Neuronal stem cell (in vitro differentiated cells): ENCODE data around the gene COPB1.

Source experiments
- DNase-seq: peaks from one replicate; pipeline ENCODE4 v3.0.0-alpha.2; 2013; ENCODE audit warnings: low spot score
- H2AFZ ChIP-seq: one replicate; pipeline ENCODE4 v1.6.1; 2013; ENCODE audit warnings: mild to moderate bottlenecking, low read length, inconsistent platforms
- H2AK5ac ChIP-seq: 2 replicates; pipeline ENCODE4 v1.6.1; 2013; ENCODE audit warnings: low read depth, mild to moderate bottlenecking, inconsistent platforms, low read length, moderate library complexity, mixed read lengths
- H2BK120ac ChIP-seq: 2 replicates; pipeline ENCODE4 v1.6.1; 2013; ENCODE audit warnings: low read depth, mild to moderate bottlenecking, inconsistent platforms, low read length, moderate library complexity, mixed read lengths
- H2BK12ac ChIP-seq: one replicate; pipeline ENCODE4 v1.6.1; 2013; ENCODE audit warnings: low read length, inconsistent platforms
- H2BK15ac ChIP-seq: 2 replicates; pipeline ENCODE4 v1.6.1; 2013; ENCODE audit warnings: mild to moderate bottlenecking, low read length, inconsistent platforms, mixed read lengths
- H2BK5ac ChIP-seq: one replicate; pipeline ENCODE4 v1.6.1; 2013; ENCODE audit warnings: inconsistent platforms, mild to moderate bottlenecking, low read length, moderate library complexity
- H3K14ac ChIP-seq: one replicate; pipeline ENCODE4 v1.6.1; 2013; ENCODE audit warnings: low read length, inconsistent platforms
- H3K18ac ChIP-seq: 2 replicates; pipeline ENCODE4 v1.6.1; 2013; ENCODE audit warnings: low read length, inconsistent platforms
- H3K23ac ChIP-seq: 2 replicates; pipeline ENCODE4 v1.6.1; 2013; ENCODE audit warnings: low read depth, mild to moderate bottlenecking, mixed read lengths, low read length, inconsistent platforms; ENCODE audit not compliant: poor library complexity
- H3K27ac ChIP-seq: replicated peaks from 3 replicates; pipeline ENCODE4 v1.5.1; 2013; ENCODE audit warnings: low read length, inconsistent platforms
- H3K27me3 ChIP-seq, 3 experiments: 2 replicates each; pipeline ENCODE4 v1.6.1; 2013; ENCODE audit warnings: low read length in 3 of 3, mild to moderate bottlenecking in 2 of 3, inconsistent platforms in 1 of 3, low read depth in 1 of 3, mixed read lengths in 1 of 3, moderate library complexity in 1 of 3; ENCODE audit not compliant: control insufficient read depth in 3 of 3, insufficient read depth in 3 of 3
- H3K36me3 ChIP-seq, 2 donors: replicated peaks in 1 of 2; 2 replicates each; pipeline ENCODE4 v1.6.1; 2013; ENCODE audit warnings: low read length in 2 of 2; ENCODE audit not compliant: control insufficient read depth in 2 of 2, insufficient read depth in 2 of 2
- H3K4ac ChIP-seq: 2 replicates; pipeline ENCODE4 v1.6.1; 2013; ENCODE audit warnings: inconsistent platforms, mild to moderate bottlenecking, low read length, moderate library complexity
- H3K4me1 ChIP-seq, 2 donors: 1 replicate in 1 of 2; 2 replicates in 1 of 2; pipeline ENCODE4 v1.6.1; 2013; ENCODE audit warnings: low read length in 2 of 2, low read depth in 1 of 2; ENCODE audit not compliant: control insufficient read depth in 2 of 2, insufficient read depth in 1 of 2
- H3K4me2 ChIP-seq: one replicate; pipeline ENCODE4 v1.6.1; 2013; ENCODE audit warnings: mild to moderate bottlenecking, low read length, inconsistent platforms; ENCODE audit not compliant: insufficient read depth, poor library complexity, severe bottlenecking
- H3K4me3 ChIP-seq, 2 donors: 2 replicates each; pipeline ENCODE4 v1.5.1; 2013; ENCODE audit warnings: low read length in 2 of 2, mild to moderate bottlenecking in 2 of 2, inconsistent platforms in 1 of 2, moderate library complexity in 1 of 2
- H3K79me1 ChIP-seq: one replicate; pipeline ENCODE4 v1.6.1; 2013; ENCODE audit warnings: low read depth, mild to moderate bottlenecking, inconsistent platforms, low read length, moderate library complexity
- H3K9ac ChIP-seq: one replicate; pipeline ENCODE4 v1.6.1; 2013; ENCODE audit warnings: mild to moderate bottlenecking, low read depth, low read length, inconsistent platforms; ENCODE audit not compliant: poor library complexity
- H3K9me3 ChIP-seq, 2 donors: replicated peaks in 1 of 2; 2 replicates each; pipeline versions ENCODE3 to v1.6.1; 2013; ENCODE audit warnings: low read length in 2 of 2, mild to moderate bottlenecking in 2 of 2, inconsistent platforms in 1 of 2, low read depth in 1 of 2, mixed read lengths in 1 of 2, moderate library complexity in 1 of 2; ENCODE audit not compliant: control insufficient read depth in 2 of 2, insufficient read depth in 1 of 2
- H4K8ac ChIP-seq: one replicate; pipeline ENCODE4 v1.6.1; 2013; ENCODE audit warnings: low read depth, mild to moderate bottlenecking, inconsistent platforms, low read length, moderate library complexity
- H4K91ac ChIP-seq: one replicate; pipeline ENCODE4 v1.6.1; 2013; ENCODE audit warnings: low read length, low read depth, mild to moderate bottlenecking, inconsistent platforms; ENCODE audit not compliant: poor library complexity
- WGBS, 2 donors: extraction: QIAGEN DNeasy Blood & Tissue Kit; methylation state at CpG; one replicate each; pipeline ENCODE4 v1.1.7; 2013; ENCODE audit warnings: missing lambda C conversion rate in 2 of 2, mixed read lengths in 1 of 2; ENCODE audit not compliant: insufficient read length in 2 of 2, insufficient replicate concordance in 1 of 2; ENCODE audit errors: extremely low coverage in 2 of 2; 5-methylcytosine and 5-hydroxymethylcytosine counted together

COPB1 gene

GRCh38 chr11:14413307-14414069 is 86.1 kb downstream of the COPB1 start:
- no CpG with 5 or more reads among the region's 4 CpGs for WGBS, 2 donors

GRCh38 chr11:14411818-14412217 is 87.8 kb downstream of the COPB1 start:
- H2AK5ac ChIP-seq, result no peak overlapping the region
- H3K27ac ChIP-seq, result no peak overlapping the region
- H2AFZ ChIP-seq, result peak overlapping the region; percentile 5
- no peak for DNase-seq
- H3K14ac ChIP-seq, result no peak overlapping the region
- H3K18ac ChIP-seq, result no peak overlapping the region
- peaks cover 0 to 7% (median 0%) of the 10 kb centered on the region in 3 experiments for H3K27me3 ChIP-seq
- no peak overlapping the region for H2BK12ac ChIP-seq
- H3K4me3 ChIP-seq, result no peak overlapping the region
- H4K8ac ChIP-seq, result no peak overlapping the region
- no peaks in the 10 kb centered on the region for H3K36me3 ChIP-seq
- no peak overlapping the region for H2BK15ac ChIP-seq
- peaks cover 1 to 10% of the 10 kb centered on the region in 2 donors for H3K4me1 ChIP-seq
- H4K91ac ChIP-seq, result no peak overlapping the region
- no peaks in the 10 kb centered on the region for H3K9me3 ChIP-seq
- no peak overlapping the region for H3K23ac ChIP-seq
- no peak overlapping the region for H3K4me2 ChIP-seq
- H3K79me1 ChIP-seq, result no peaks in the 10 kb centered on the region
- no peak overlapping the region for H3K9ac ChIP-seq
- H3K4ac ChIP-seq, result no peak overlapping the region
- H2BK120ac ChIP-seq, result no peak overlapping the region
- no peak overlapping the region for H2BK5ac ChIP-seq

More at GRCh38 chr11:14413307-14414069, 86.1 kb downstream of the COPB1 start:
- Histone ChIP-seq H2BK15ac (no peak overlapping the region), H3K23ac (no peak overlapping the region), H3K4me2 (no peak overlapping the region), H3K4me3 (no peak overlapping the region), H3K14ac (no peak overlapping the region), H3K4ac (no peak overlapping the region), H3K27me3 (peaks cover 0 to 3% (median 0%) of the 10 kb centered on the region in 3 experiments), H2AFZ (no peak overlapping the region), H3K9me3 (no peaks in the 10 kb centered on the region), H2BK5ac (no peak overlapping the region), H2BK12ac (no peak overlapping the region), H4K91ac (no peak overlapping the region), H3K4me1 (peaks cover 13 to 16% of the 10 kb centered on the region in 2 donors), H3K79me1 (no peaks in the 10 kb centered on the region), H2AK5ac (no peak overlapping the region), H3K18ac (no peak overlapping the region), H3K27ac (peak overlapping the region; percentile 2), H3K9ac (no peak overlapping the region), H2BK120ac (no peak overlapping the region), H4K8ac (no peak overlapping the region), H3K36me3 (no peaks in the 10 kb centered on the region)
- no peak for DNase-seq

- H2BK5ac ChIP-seq, result no peak overlapping the region
- no peak overlapping the region for H3K4me3 ChIP-seq
- WGBS, 2 donors, result no CpG with 5 or more reads among the region's 3 CpGs
- no peak overlapping the region for H2BK12ac ChIP-seq
- H4K8ac ChIP-seq, result no peak overlapping the region
- no peaks in the 10 kb centered on the region for H3K79me1 ChIP-seq
- no peak for DNase-seq
- no peak overlapping the region for H2AK5ac ChIP-seq
- no peak overlapping the region for H2BK15ac ChIP-seq
- H3K23ac ChIP-seq, result no peak overlapping the region
- no peak overlapping the region for H2AFZ ChIP-seq
- H3K36me3 ChIP-seq, result no peaks in the 10 kb centered on the region
- H3K18ac ChIP-seq, result no peak overlapping the region
- H3K9me3 ChIP-seq, result no peaks in the 10 kb centered on the region
- peaks cover 1 to 10% of the 10 kb centered on the region in 2 donors for H3K4me1 ChIP-seq
- H3K9ac ChIP-seq, result no peak overlapping the region
- no peak overlapping the region for H3K14ac ChIP-seq
- no peak overlapping the region for H3K4ac ChIP-seq
- H3K27me3 ChIP-seq, result peaks cover 0 to 7% (median 0%) of the 10 kb centered on the region in 3 experiments
- H4K91ac ChIP-seq, result no peak overlapping the region
- no peak overlapping the region for H2BK120ac ChIP-seq
- no peak overlapping the region for H3K27ac ChIP-seq
- no peak overlapping the region for H3K4me2 ChIP-seq
Observed at GRCh38 chr11:14409891-14410290, 89.7 kb downstream of the COPB1 start.

GRCh38 chr11:14408612-14409011 is 91.0 kb downstream of the COPB1 start:
- no peak overlapping the region for H2BK120ac ChIP-seq
- H2BK12ac ChIP-seq, result no peak overlapping the region
- H2AK5ac ChIP-seq, result no peak overlapping the region
- H4K8ac ChIP-seq, result no peak overlapping the region
- no peak overlapping the region for H2BK5ac ChIP-seq
- no peak for DNase-seq
- H4K91ac ChIP-seq, result no peak overlapping the region
- H3K27ac ChIP-seq, result no peak overlapping the region
- H3K27me3 ChIP-seq, result peaks cover 0 to 7% (median 0%) of the 10 kb centered on the region in 3 experiments
- H3K9me3 ChIP-seq, result no peaks in the 10 kb centered on the region
- no peak overlapping the region for H3K9ac ChIP-seq
- no peak overlapping the region for H2AFZ ChIP-seq
- H3K79me1 ChIP-seq, result no peaks in the 10 kb centered on the region
- H2BK15ac ChIP-seq, result no peak overlapping the region
- peaks cover 1 to 9% of the 10 kb centered on the region in 2 donors for H3K4me1 ChIP-seq
- no peak overlapping the region for H3K4me3 ChIP-seq
- WGBS, 2 donors, result no CpG with 5 or more reads among the region's 2 CpGs
- H3K4me2 ChIP-seq, result no peak overlapping the region
- H3K36me3 ChIP-seq, result no peaks in the 10 kb centered on the region
- no peak overlapping the region for H3K4ac ChIP-seq
- H3K14ac ChIP-seq, result no peak overlapping the region
- H3K23ac ChIP-seq, result no peak overlapping the region
- no peak overlapping the region for H3K18ac ChIP-seq
